Measurements from ENCODE around the gene CCDC122. TPM values are rescaled to one million over a fixed set of nuclear protein-coding genes. Genes with fewer than 3 reads are reported as not detected.

The CCDC122 gene
- total and polyA plus RNA-seq, 2 of the 8 experiments (the other 6 are each of a cell fraction or from before 2014, with no cell fraction given) = 2.9 to 5.8 TPM

DNA sequence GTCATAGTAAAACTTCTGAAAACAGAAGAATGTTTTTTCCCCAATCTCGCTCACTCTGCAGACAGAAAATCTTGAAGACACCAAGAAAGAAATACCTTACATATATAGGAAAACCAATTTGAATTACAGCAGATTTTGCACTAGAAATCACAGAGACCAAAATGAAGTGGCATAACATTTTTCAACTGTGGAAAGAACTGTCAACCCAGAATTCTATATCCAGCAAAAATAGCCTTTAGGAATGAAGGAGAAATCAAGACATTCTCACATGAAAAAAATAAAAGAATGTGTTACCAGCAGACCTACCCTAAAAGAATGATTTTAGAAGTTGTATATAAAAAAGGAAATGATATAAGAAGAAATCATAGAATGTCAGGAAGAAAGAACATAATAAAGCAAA is 28.7 kb downstream of the CCDC122 start:
- Histone ChIP-seq H3K9me3 (ENCODE audit: insufficient read depth in 2 of 2, low read depth in 1 of 2, low read length in 1 of 2) (peaks cover 11 to 17% of the 10 kb centered on the region in 2 experiments; a peak in 3 of 4 replicates), H3K27ac (ENCODE audit: low read depth, low read length) (no peak overlapping the region), H3K56ac (replicated peaks; ENCODE audit: insufficient read length, low read depth, low read length) (no peak overlapping the region), H2AK5ac (ENCODE audit: low read depth, low read length) (no peak overlapping the region), H3K9ac (replicated peaks in 1 of 4; ENCODE audit: extremely low read depth in 1 of 4, low read depth in 3 of 4, low read length in 3 of 4) (no peak overlapping the region), H3K4me1 (replicated peaks in 1 of 4; ENCODE audit: control insufficient read depth in 3 of 4, insufficient read depth in 4 of 4, low read length in 3 of 4) (no peaks in the 10 kb centered on the region), H2BK12ac (ENCODE audit: low read depth, low read length) (no peak overlapping the region), H3K4ac (replicated peaks; ENCODE audit: insufficient read length, low read depth, low read length) (no peak overlapping the region), H4K91ac (replicated peaks; ENCODE audit: insufficient read length, low read length) (no peak overlapping the region), H2BK20ac (ENCODE audit: low read length) (no peak overlapping the region), H2BK5ac (ENCODE audit: low read depth, low read length) (no peak overlapping the region), H3K14ac (ENCODE audit: insufficient read length) (no peak overlapping the region), H4K20me1 (replicated peaks in 1 of 2; ENCODE audit: control insufficient read depth in 1 of 2, insufficient read depth in 2 of 2, low read length in 2 of 2) (no peaks in the 10 kb centered on the region), H3K27me3 (replicated peaks in 1 of 4; ENCODE audit: control insufficient read depth in 3 of 4, extremely low read depth in 1 of 4, insufficient read depth in 3 of 4, low read length in 3 of 4) (no peaks in the 10 kb centered on the region), H3K4me2 (ENCODE audit: insufficient read depth in 1 of 2, low read depth in 2 of 2, low read length in 2 of 2) (no peak overlapping the region), H3K36me3 (ENCODE audit: control insufficient read depth in 2 of 4, insufficient read depth in 4 of 4, low read length in 3 of 4) (0 out of 8 replicates have a peak, but pooled peaks cover 0 to 2% (median 0%) of the 10 kb centered on the region in 4 experiments), H3K23me2 (ENCODE audit: low read depth, low read length) (no peaks in the 10 kb centered on the region), H3K4me3 (ENCODE audit: extremely low read depth in 1 of 4, insufficient read depth in 2 of 4, low read depth in 3 of 4, low read length in 4 of 4) (no peak overlapping the region), H2BK15ac (ENCODE audit: low read length) (no peak overlapping the region), H2AFZ (ENCODE audit: low read length) (no peak overlapping the region), H2BK120ac (replicated peaks; ENCODE audit: low read depth, low read length) (no peak overlapping the region), H3K79me2 (ENCODE audit: control insufficient read depth in 1 of 2, insufficient read depth in 2 of 2, low read length in 2 of 2) (no peaks in the 10 kb centered on the region), H3K79me1 (ENCODE audit: low read depth, low read length) (no peaks in the 10 kb centered on the region), H4K8ac (ENCODE audit: extremely low read depth, insufficient read depth, low read length) (no peak overlapping the region), H3K23ac (ENCODE audit: insufficient read length) (no peak overlapping the region), H3K18ac (ENCODE audit: extremely low read depth, low read length) (no peak overlapping the region), H4K5ac (ENCODE audit: insufficient read length, low read depth, low read length) (no peak overlapping the region)
- FAIRE-seq (no peak), DNase-seq (ENCODE audit: low read depth in 1 of 2, low spot score in 2 of 2) (no peak)
- ChIA-PET POLR2A (ENCODE audit: partially characterized antibody) (no interaction called here), CTCF (ENCODE audit: partially characterized antibody) (interaction anchor here (0.5 to 0.6 kb wide), 2 partner anchors 882 to 1105 kb away, joined by 3 read pairs; no protein-coding TSS in a partner anchor)
- 81% methylated on average over 1 of the region's 1 CpG; no CpG with 5 or more reads in 1 of the 2 experiments for WGBS, 2 experiments (ENCODE audit: extremely low coverage in 1 of 2, insufficient coverage in 1 of 2, insufficient read length in 1 of 2, insufficient replicate concordance in 2 of 2, low coverage in 1 of 2, low lambda C conversion rate in 2 of 2, missing lambda C conversion rate in 1 of 2)
